NT2/D1 (cell line): ENCODE data around the gene SLC6A8.

Experiments
- SUZ12 ChIP-seq: IDR thresholded peaks from 2 replicates; pipeline ENCODE4 v1.6.1; 2011; ENCODE audit not compliant: insufficient read length, insufficient read depth; ENCODE audit errors: extremely low read depth
- YY1 ChIP-seq: IDR thresholded peaks from 2 replicates; pipeline ENCODE4 v1.6.1; 2011; ENCODE audit not compliant: insufficient read length, insufficient read depth
- ZNF274 ChIP-seq: IDR thresholded peaks from 2 replicates; pipeline ENCODE4 v1.6.1; 2011; ENCODE audit warnings: mild to moderate bottlenecking, low read depth, low read length

DNA sequence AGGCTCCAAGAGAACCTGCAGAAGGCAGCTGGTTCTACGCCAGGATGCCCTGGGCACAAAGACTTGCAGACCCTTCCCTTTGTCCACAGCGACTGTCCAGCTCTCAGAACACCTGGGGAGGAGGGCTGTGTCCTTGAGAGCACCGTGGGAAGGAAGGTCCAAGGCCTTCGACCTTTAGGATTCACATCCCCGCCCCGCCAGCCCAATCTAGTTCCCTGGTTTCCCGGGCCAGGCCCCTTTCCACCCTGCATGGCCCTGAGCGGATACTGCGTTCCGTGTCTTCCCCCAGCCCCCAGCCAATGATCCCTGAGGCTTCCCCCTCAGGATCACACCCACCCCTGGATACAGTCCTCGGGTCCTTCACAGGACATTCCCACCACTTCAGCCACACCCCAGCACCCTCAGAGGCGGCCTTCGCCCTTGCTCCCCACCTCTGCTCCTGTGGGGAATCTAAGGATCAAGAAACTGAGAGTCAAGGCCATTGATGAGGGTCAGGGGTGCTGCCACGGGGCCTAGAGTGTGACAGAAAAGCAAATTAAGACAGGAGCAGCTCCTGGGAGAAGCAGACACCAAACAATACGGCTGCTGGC, 46.0 kb downstream of the SLC6A8 start:
- no peak for TF ChIP-seq ZNF274
- no peak for TF ChIP-seq YY1
- no peak for TF ChIP-seq SUZ12
